ENCODE data around the gene CD200.

- no peak for TF ChIP-seq CTCF (conservative IDR thresholded peaks at IDR 0.05; ENCODE audit: low read depth, low read length)
- TF ChIP-seq EZH2 (IDR thresholded peaks at IDR 0.05; ENCODE audit: borderline replicate concordance, low read depth, low read length, poor library complexity, severe bottlenecking) = no peak
Measured at GRCh38 chr3:112389961-112390360, 57.0 kb downstream of the CD200 start.
